ENCODE data around the gene ALLC.

DNA sequence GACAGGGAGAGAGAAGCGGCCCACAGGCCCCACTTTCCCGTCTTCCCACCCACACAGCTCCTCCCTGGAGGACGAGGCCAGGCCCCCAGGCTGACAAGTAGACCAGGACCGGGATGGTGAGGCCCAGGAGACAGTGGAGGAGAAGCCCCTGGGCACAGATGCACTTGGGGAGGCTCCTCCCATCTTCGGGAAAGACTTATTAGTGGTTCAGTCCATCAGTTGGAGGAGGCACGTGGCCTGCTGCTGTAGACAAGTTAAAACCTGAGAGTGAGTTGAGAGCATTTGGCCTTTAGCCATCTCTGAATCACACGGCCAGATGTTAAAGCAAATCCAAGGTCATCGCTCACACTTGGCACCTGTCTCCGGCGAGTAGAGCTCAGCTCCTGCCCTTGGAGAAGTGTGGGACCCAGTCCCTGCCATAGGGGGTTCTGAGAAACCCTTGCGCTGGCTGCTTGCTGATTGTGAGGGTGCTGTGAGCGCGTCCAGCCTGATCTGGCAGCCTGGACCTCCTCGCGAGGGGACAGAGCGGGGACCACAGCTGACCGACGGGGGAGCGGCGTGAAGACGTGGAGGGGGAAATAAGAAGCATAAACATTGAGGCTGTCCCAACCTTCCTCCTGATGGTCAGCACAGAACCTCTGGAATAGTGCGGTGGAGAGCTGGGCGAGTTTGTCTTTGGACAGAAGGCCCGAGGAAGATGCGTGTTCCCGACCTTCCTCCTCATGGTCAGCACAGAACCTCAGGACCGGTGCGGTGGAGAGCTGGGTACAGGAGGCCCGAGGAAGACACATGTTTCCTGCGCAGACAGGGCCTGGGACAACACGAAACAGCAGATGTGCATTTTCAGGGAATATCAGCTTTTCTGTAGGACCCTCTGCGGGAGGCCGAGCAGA, 24.7 kb upstream of the ALLC start:
- TF ChIP-seq YY1 (IDR thresholded peaks at IDR 0.05; ENCODE audit: low read depth): no peak
- no peak for TF ChIP-seq TCF12 (IDR thresholded peaks at IDR 0.05; ENCODE audit: low read depth)
- TF ChIP-seq ZBTB7A (IDR thresholded peaks at IDR 0.05; ENCODE audit: low read depth): no peak
- TF ChIP-seq, protein P1, sequence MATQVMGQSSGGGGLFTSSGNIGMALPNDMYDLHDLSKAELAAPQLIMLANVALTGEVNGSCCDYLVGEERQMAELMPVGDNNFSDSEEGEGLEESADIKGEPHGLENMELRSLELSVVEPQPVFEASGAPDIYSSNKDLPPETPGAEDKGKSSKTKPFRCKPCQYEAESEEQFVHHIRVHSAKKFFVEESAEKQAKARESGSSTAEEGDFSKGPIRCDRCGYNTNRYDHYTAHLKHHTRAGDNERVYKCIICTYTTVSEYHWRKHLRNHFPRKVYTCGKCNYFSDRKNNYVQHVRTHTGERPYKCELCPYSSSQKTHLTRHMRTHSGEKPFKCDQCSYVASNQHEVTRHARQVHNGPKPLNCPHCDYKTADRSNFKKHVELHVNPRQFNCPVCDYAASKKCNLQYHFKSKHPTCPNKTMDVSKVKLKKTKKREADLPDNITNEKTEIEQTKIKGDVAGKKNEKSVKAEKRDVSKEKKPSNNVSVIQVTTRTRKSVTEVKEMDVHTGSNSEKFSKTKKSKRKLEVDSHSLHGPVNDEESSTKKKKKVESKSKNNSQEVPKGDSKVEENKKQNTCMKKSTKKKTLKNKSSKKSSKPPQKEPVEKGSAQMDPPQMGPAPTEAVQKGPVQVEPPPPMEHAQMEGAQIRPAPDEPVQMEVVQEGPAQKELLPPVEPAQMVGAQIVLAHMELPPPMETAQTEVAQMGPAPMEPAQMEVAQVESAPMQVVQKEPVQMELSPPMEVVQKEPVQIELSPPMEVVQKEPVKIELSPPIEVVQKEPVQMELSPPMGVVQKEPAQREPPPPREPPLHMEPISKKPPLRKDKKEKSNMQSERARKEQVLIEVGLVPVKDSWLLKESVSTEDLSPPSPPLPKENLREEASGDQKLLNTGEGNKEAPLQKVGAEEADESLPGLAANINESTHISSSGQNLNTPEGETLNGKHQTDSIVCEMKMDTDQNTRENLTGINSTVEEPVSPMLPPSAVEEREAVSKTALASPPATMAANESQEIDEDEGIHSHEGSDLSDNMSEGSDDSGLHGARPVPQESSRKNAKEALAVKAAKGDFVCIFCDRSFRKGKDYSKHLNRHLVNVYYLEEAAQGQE (IDR thresholded peaks at IDR 0.05; ENCODE audit: low read depth): no peak
- TF ChIP-seq EGR1 (IDR thresholded peaks at IDR 0.05): no peak
- no peak for TF ChIP-seq TEAD4 (IDR thresholded peaks at IDR 0.05)
- no peak for TF ChIP-seq CEBPB (IDR thresholded peaks at IDR 0.05)
- TF ChIP-seq NFIC (IDR thresholded peaks at IDR 0.05): no peak
- no peak for TF ChIP-seq TAF1 (IDR thresholded peaks at IDR 0.05; ENCODE audit: low read depth)
- no peak for TF ChIP-seq EP300 (IDR thresholded peaks at IDR 0.05; ENCODE audit: borderline replicate concordance)
- TF ChIP-seq RAD21 (IDR thresholded peaks at IDR 0.05; ENCODE audit: low read depth): no peak

Data from Ishikawa (cell line).